CD4-positive, CD25-positive, alpha-beta regulatory T cell (primary cell): Measurements from ENCODE around the gene NAV2. TPM values are rescaled to one million over a fixed set of nuclear protein-coding genes. Genes with fewer than 3 reads are reported as not detected.

Experiments
- ATAC-seq, 2 donors: fragments of 150-1000 bp; cut with Tn5 transposase; one replicate each; pipeline ENCODE4 v1.10.0; 2021; ENCODE audit warnings: low read depth in 2 of 2, moderate number of reproducible peaks in 2 of 2, moderate library complexity in 1 of 2
- DNase-seq, 3 donors: peaks; one replicate each; pipeline versions ENCODE4 v3.0.0 to v3.0.0-alpha.2; 2012 to 2022; ENCODE audit warnings: mixed read lengths in 1 of 3
- H3K27ac ChIP-seq: one replicate; pipeline ENCODE4 v1.7.0; 2013; ENCODE audit warnings: mild to moderate bottlenecking, low read length; ENCODE audit not compliant: insufficient read depth, poor library complexity, severe bottlenecking
- H3K27me3 ChIP-seq: one replicate; pipeline ENCODE4 v1.7.0; 2013; ENCODE audit warnings: low read length; ENCODE audit not compliant: control insufficient read depth, insufficient read depth
- H3K36me3 ChIP-seq: one replicate; pipeline ENCODE4 v1.7.0; 2013; ENCODE audit warnings: mild to moderate bottlenecking, low read length, moderate library complexity; ENCODE audit not compliant: control insufficient read depth, insufficient read depth
- H3K4me1 ChIP-seq: 2 replicates; pipeline ENCODE4 v1.7.0; 2013; ENCODE audit warnings: mild to moderate bottlenecking, low read length; ENCODE audit not compliant: insufficient read depth, control insufficient read depth, poor library complexity, severe bottlenecking
- H3K4me3 ChIP-seq: one replicate; pipeline ENCODE4 v1.7.0; 2013; ENCODE audit warnings: low read depth, mild to moderate bottlenecking, low read length, moderate library complexity
- H3K9me3 ChIP-seq, 2 experiments: 1 replicate in 1 of 2; 2 replicates in 1 of 2; pipeline ENCODE4 v1.7.0; 2013; ENCODE audit warnings: low read length in 2 of 2, mild to moderate bottlenecking in 1 of 2, moderate library complexity in 1 of 2; ENCODE audit not compliant: control insufficient read depth in 2 of 2
- H3K27ac Mint-ChIP-seq, 3 donors: one replicate each; pipeline ENCODE4 v1.8.0; 2020 to 2022; ENCODE audit warnings: mild to moderate bottlenecking in 3 of 3, mixed read lengths in 3 of 3, moderate library complexity in 2 of 3
- H3K27me3 Mint-ChIP-seq: one replicate; pipeline ENCODE4 v1.8.0; 2022; ENCODE audit warnings: mild to moderate bottlenecking, mixed read lengths
- H3K36me3 Mint-ChIP-seq: one replicate; pipeline ENCODE4 v1.8.0; 2020; ENCODE audit warnings: mixed read lengths
- H3K4me1 Mint-ChIP-seq, 4 donors: one replicate each; pipeline ENCODE4 v1.8.0; 2020 to 2022; ENCODE audit warnings: mixed read lengths in 4 of 4, mild to moderate bottlenecking in 1 of 4
- H3K4me3 Mint-ChIP-seq, 4 donors: one replicate each; pipeline ENCODE4 v1.8.0; 2020 to 2022; ENCODE audit warnings: mild to moderate bottlenecking in 4 of 4, mixed read lengths in 4 of 4, moderate library complexity in 3 of 4
- H3K9me3 Mint-ChIP-seq, 7 donors: one replicate each; pipeline ENCODE4 v1.8.0; 2020 to 2022; ENCODE audit warnings: mixed read lengths in 7 of 7, mild to moderate bottlenecking in 3 of 7, moderate library complexity in 2 of 7
- polyA plus RNA-seq, 4 donors: library from polyadenylated mRNA; unstranded; fragments of 300-500 nt; fragmentation: Illumina TruSeq; gene quantifications; one replicate each; pipeline ENCODE4 v1.2.3, GENCODE V29; 2021
- total RNA-seq: library from RNA; stranded (reverse); gene quantifications from one replicate; pipeline ENCODE4 v1.2.3, GENCODE V29; 2022

Gene NAV2
- total and polyA plus RNA-seq, 5 donors from 2014 or later: 0.14 to 0.59 (median 0.36) TPM; not detected in 2

GRCh38 chr11:19906126-19906525 is 193.5 kb downstream of the NAV2 start:
- Histone ChIP-seq H3K27me3 (no peaks in the 10 kb centered on the region), H3K4me3 (no peak overlapping the region), H3K9me3 (no peaks in the 10 kb centered on the region), H3K36me3 (no peaks in the 10 kb centered on the region), H3K27ac (no peak overlapping the region), H3K4me1 (no peaks in the 10 kb centered on the region)
- DNase-seq (no peak), ATAC-seq (no peak)
- Mint-ChIP-seq H3K4me1 (no peaks in the 10 kb centered on the region), H3K36me3 (no peaks in the 10 kb centered on the region), H3K9me3 (no peaks in the 10 kb centered on the region), H3K27ac (no peak overlapping the region), H3K27me3 (no peaks in the 10 kb centered on the region), H3K4me3 (no peak overlapping the region)

DNA sequence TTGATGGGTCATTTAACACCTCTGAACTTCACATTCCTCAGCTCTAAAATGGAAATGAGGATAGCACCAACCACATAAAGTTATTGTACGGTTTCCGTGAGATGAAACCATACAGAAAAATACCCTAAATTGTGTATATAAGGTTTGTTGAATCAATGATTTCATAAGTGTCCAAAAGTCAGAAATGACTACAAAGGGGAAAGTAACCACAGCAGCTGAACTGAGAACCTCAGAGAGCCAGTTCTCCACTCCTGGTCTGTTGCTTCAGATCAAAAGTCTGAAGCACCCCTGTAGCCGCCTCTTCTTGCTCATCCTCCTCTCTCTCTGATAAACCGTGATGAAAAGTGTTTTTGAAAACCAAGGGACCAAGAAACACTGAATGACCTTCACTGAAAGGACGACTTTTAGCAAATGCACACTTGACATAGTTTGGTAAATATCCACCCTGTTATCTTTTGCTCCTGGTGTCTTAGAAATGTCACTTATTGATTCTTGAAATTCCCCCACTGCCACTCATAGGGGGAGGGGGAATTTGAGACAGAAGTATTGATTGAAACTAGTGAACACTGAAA is 194.5 kb downstream of the NAV2 start:
- Histone ChIP-seq H3K4me1 (no peaks in the 10 kb centered on the region), H3K9me3 (no peaks in the 10 kb centered on the region), H3K36me3 (no peaks in the 10 kb centered on the region), H3K27me3 (no peaks in the 10 kb centered on the region), H3K27ac (no peak overlapping the region), H3K4me3 (no peak overlapping the region)
- Mint-ChIP-seq H3K4me1 (no peaks in the 10 kb centered on the region), H3K27ac (no peak overlapping the region), H3K27me3 (no peaks in the 10 kb centered on the region), H3K36me3 (no peaks in the 10 kb centered on the region), H3K4me3 (no peak overlapping the region), H3K9me3 (no peaks in the 10 kb centered on the region)
- DNase-seq (no peak), ATAC-seq (no peak)

GRCh38 chr11:19907839-19908238 is 195.2 kb downstream of the NAV2 start:
- no peak overlapping the region for H3K4me3 ChIP-seq
- no peaks in the 10 kb centered on the region for H3K27me3 ChIP-seq
- no peaks in the 10 kb centered on the region for H3K4me1 Mint-ChIP-seq
- no peaks in the 10 kb centered on the region for H3K36me3 Mint-ChIP-seq
- H3K9me3 Mint-ChIP-seq: no peaks in the 10 kb centered on the region
- H3K27ac ChIP-seq: no peak overlapping the region
- no peaks in the 10 kb centered on the region for H3K36me3 ChIP-seq
- H3K4me3 Mint-ChIP-seq: no peak overlapping the region
- no peaks in the 10 kb centered on the region for H3K9me3 ChIP-seq
- DNase-seq: no peak
- no peak overlapping the region for H3K27ac Mint-ChIP-seq
- no peaks in the 10 kb centered on the region for H3K4me1 ChIP-seq
- no peak for ATAC-seq
- no peaks in the 10 kb centered on the region for H3K27me3 Mint-ChIP-seq

DNA sequence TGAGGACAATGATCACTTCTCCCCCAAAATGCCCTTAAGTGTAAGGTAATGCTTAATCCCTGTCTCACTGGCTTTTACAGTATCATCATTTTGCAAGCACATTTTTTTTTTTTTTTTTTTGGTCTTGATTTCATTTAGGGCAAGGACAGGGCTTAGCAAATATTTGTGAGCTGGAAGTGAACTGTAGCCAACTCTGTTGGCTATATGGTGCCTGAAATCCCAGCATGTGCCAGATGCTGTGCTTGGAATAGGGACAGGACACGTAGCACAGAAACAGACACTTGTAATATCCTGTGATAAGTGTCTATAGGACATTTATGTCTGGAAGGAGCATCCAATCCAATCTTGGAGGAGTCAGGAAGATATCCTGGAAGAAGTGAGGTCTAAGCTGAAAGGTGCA is 198.3 kb downstream of the NAV2 start:
- H3K27ac ChIP-seq: no peak overlapping the region
- no peak overlapping the region for H3K4me3 Mint-ChIP-seq
- no peak overlapping the region for H3K4me3 ChIP-seq
- H3K9me3 ChIP-seq: no peaks in the 10 kb centered on the region
- no peaks in the 10 kb centered on the region for H3K36me3 Mint-ChIP-seq
- no peaks in the 10 kb centered on the region for H3K4me1 Mint-ChIP-seq
- peak overlapping the region in 1 of 3 donors; percentile 4 for H3K27ac Mint-ChIP-seq
- ATAC-seq (no peak), DNase-seq (no peak)
- H3K9me3 Mint-ChIP-seq: no peaks in the 10 kb centered on the region
- H3K27me3 Mint-ChIP-seq: no peaks in the 10 kb centered on the region
- no peaks in the 10 kb centered on the region for H3K36me3 ChIP-seq
- H3K27me3 ChIP-seq: no peaks in the 10 kb centered on the region
- no peaks in the 10 kb centered on the region for H3K4me1 ChIP-seq

GRCh38 chr11:19912115-19912957 is 199.7 kb downstream of the NAV2 start:
- Histone ChIP-seq H3K27me3 (no peaks in the 10 kb centered on the region), H3K36me3 (no peaks in the 10 kb centered on the region), H3K9me3 (no peaks in the 10 kb centered on the region), H3K4me1 (no peaks in the 10 kb centered on the region), H3K27ac (no peak overlapping the region), H3K4me3 (no peak overlapping the region)
- H3K36me3 Mint-ChIP-seq: no peaks in the 10 kb centered on the region
- H3K27ac Mint-ChIP-seq: no peak overlapping the region
- H3K27me3 Mint-ChIP-seq: no peaks in the 10 kb centered on the region
- no peak overlapping the region for H3K4me3 Mint-ChIP-seq
- DNase-seq: no peak
- no peaks in the 10 kb centered on the region for H3K4me1 Mint-ChIP-seq
- no peaks in the 10 kb centered on the region for H3K9me3 Mint-ChIP-seq
- no peak for ATAC-seq

- Histone ChIP-seq H3K36me3 (no peaks in the 10 kb centered on the region), H3K4me3 (no peak overlapping the region), H3K27ac (no peak overlapping the region), H3K27me3 (no peaks in the 10 kb centered on the region), H3K9me3 (no peaks in the 10 kb centered on the region), H3K4me1 (no peaks in the 10 kb centered on the region)
- no peak overlapping the region for H3K27ac Mint-ChIP-seq
- ATAC-seq: no peak
- no peaks in the 10 kb centered on the region for H3K9me3 Mint-ChIP-seq
- H3K36me3 Mint-ChIP-seq: no peaks in the 10 kb centered on the region
- H3K4me1 Mint-ChIP-seq: no peaks in the 10 kb centered on the region
- no peaks in the 10 kb centered on the region for H3K27me3 Mint-ChIP-seq
- no peak for DNase-seq
- H3K4me3 Mint-ChIP-seq: no peak overlapping the region
These were observed 200.6 kb downstream of the NAV2 start for GRCh38 chr11:19912958-19913892.

- no peak for ATAC-seq
- no peaks in the 10 kb centered on the region for H3K4me1 Mint-ChIP-seq
- H3K27ac Mint-ChIP-seq: no peak overlapping the region
- Histone ChIP-seq H3K36me3 (no peaks in the 10 kb centered on the region), H3K9me3 (no peaks in the 10 kb centered on the region), H3K4me3 (no peak overlapping the region), H3K27me3 (no peaks in the 10 kb centered on the region), H3K27ac (no peak overlapping the region), H3K4me1 (no peaks in the 10 kb centered on the region)
- H3K9me3 Mint-ChIP-seq: no peaks in the 10 kb centered on the region
- H3K27me3 Mint-ChIP-seq: no peaks in the 10 kb centered on the region
- no peak overlapping the region for H3K4me3 Mint-ChIP-seq
- H3K36me3 Mint-ChIP-seq: no peaks in the 10 kb centered on the region
- no peak for DNase-seq
These were observed 201.2 kb downstream of the NAV2 start for GRCh38 chr11:19913893-19914249.
